Activated naive CD4-positive, alpha-beta T cell treated with Interleukin-2 at 50 U/mL for 16 hours (primary cell): ENCODE data around the gene UFD1.
"Not testable (repeated sequence)": the region's sequence is repeated elsewhere in the genome, so short reads cannot be mapped to it uniquely, and the experiment has no call there.

Experiments
- DNase-seq: peaks from one replicate; pipeline ENCODE4 v3.0.0-alpha.2; 2020

UFD1 gene

GRCh38 chr22:19446603-19447329 is 32.2 kb downstream of the UFD1 start:
- no peak for DNase-seq

GRCh38 chr22:19445279-19445982 is 33.6 kb downstream of the UFD1 start:
- not testable (repeated sequence) for DNase-seq

- no peak for DNase-seq
Observed at GRCh38 chr22:19443544-19444211, 35.3 kb downstream of the UFD1 start.

GRCh38 chr22:19442166-19442565 is 36.8 kb downstream of the UFD1 start:
- no peak for DNase-seq

GRCh38 chr22:19440411-19441195 is 38.4 kb downstream of the UFD1 start:
- no peak for DNase-seq

- no peak for DNase-seq
Observed at GRCh38 chr22:19438298-19438697, 40.7 kb downstream of the UFD1 start.

GRCh38 chr22:19436444-19437161 is 42.4 kb downstream of the UFD1 start:
- DNase-seq: not testable (repeated sequence)

- DNase-seq: no peak
Observed at GRCh38 chr22:19434829-19435580, 44.0 kb downstream of the UFD1 start.

GRCh38 chr22:19434401-19434800 is 44.6 kb downstream of the UFD1 start:
- DNase-seq: no peak

- DNase-seq: peak; percentile 91
Observed at GRCh38 chr22:19432133-19432851, 46.7 kb downstream of the UFD1 start, which contains the start of gene MRPL40. Gene MRPL40 (plus strand): TSS chr22:19432545. CDS start chr22:19432555, 10 bp downstream.

- DNase-seq: peak; percentile 90
Observed at GRCh38 chr22:19431649-19432132, 47.3 kb downstream of the UFD1 start, which contains the start of gene HIRA. Gene HIRA (minus strand): TSS chr22:19431733. CDS start chr22:19431476, 257 bp downstream.

GRCh38 chr22:19430890-19431541 is 48.0 kb downstream of the UFD1 start:
- DNase-seq: peak; percentile 22

GRCh38 chr22:19429950-19430889 is 48.8 kb downstream of the UFD1 start:
- peak; percentile 37 for DNase-seq

GRCh38 chr22:19424186-19424500 is 54.9 kb downstream of the UFD1 start:
- no peak for DNase-seq

GRCh38 chr22:19422440-19423301 is 56.3 kb downstream of the UFD1 start:
- DNase-seq: no peak

- no peak for DNase-seq
Observed at GRCh38 chr22:19420321-19420720, 58.7 kb downstream of the UFD1 start.

GRCh38 chr22:19419464-19420178 is 59.4 kb downstream of the UFD1 start:
- peak; percentile 36 for DNase-seq
